Activated naive CD4-positive, alpha-beta T cell treated with anti-CD3 and anti-CD28 coated beads for 36 hours (primary cell): ENCODE results near the gene DDX47. TPM values are rescaled to one million over a fixed set of nuclear protein-coding genes. Genes with fewer than 3 reads are reported as not detected.
"Not testable (repeated sequence)": the region's sequence is repeated elsewhere in the genome, so short reads cannot be mapped to it uniquely, and the experiment has no call there.

Experiments
- CTCF ChIA-PET: fragments of 350-600 bp; sonication (Branson Sonifier 250); formaldehyde crosslinking; loops from one replicate; lab custom pipeline; 2021; ENCODE audit warnings: antibody characterized with exemption; lab: Charles Lee
- DNase-seq: peaks from one replicate; pipeline ENCODE4 v3.0.0-alpha.2; 2020
- H3K27ac Mint-ChIP-seq: one replicate; pipeline ENCODE4 v1.8.0; 2021; ENCODE audit warnings: mild to moderate bottlenecking, mixed read lengths
- H3K27me3 Mint-ChIP-seq: one replicate; pipeline ENCODE4 v1.8.0; 2021; ENCODE audit warnings: low read depth, mixed read lengths
- H3K36me3 Mint-ChIP-seq: one replicate; pipeline ENCODE4 v1.8.0; 2021; ENCODE audit warnings: low read depth, mixed read lengths
- H3K4me1 Mint-ChIP-seq: one replicate; pipeline ENCODE4 v1.8.0; 2021; ENCODE audit warnings: low read depth, mixed read lengths
- H3K4me3 Mint-ChIP-seq: one replicate; pipeline ENCODE4 v1.8.0; 2021; ENCODE audit warnings: mild to moderate bottlenecking, moderate library complexity, mixed read lengths
- H3K9me3 Mint-ChIP-seq: one replicate; pipeline ENCODE4 v1.8.0; 2021; ENCODE audit warnings: mixed read lengths
- intact Hi-C: fragments of 100-400 bp; cut with micrococcal nuclease; formaldehyde crosslinking; loops from one replicate; pipeline ENCODE4 v1.15.1; 2023
- total RNA-seq, 2 experiments: library from RNA; stranded (reverse); gene quantifications; one replicate each; pipeline ENCODE4 v1.2.3, GENCODE V29; 2021

The DDX47 gene
- total RNA-seq, 2 experiments from 2014 or later, result 86.6 to 87.3 TPM

GRCh38 chr12:12835378-12836146 lies 22.4 kb downstream of the DDX47 start:
- no peak overlapping the region for H3K4me3 Mint-ChIP-seq
- DNase-seq, result no peak
- H3K36me3 Mint-ChIP-seq, result peaks cover 32% of the 10 kb centered on the region
- no peaks in the 10 kb centered on the region for H3K27me3 Mint-ChIP-seq
- H3K27ac Mint-ChIP-seq, result no peak overlapping the region
- H3K4me1 Mint-ChIP-seq, result peaks cover 52% of the 10 kb centered on the region
- H3K9me3 Mint-ChIP-seq, result peaks cover 3% of the 10 kb centered on the region
- intact Hi-C loops, result loop anchor here (2.0 to 5.0 kb wide), 3 partner anchors 47 to 212 kb away; no protein-coding TSS in a partner anchor
- CTCF ChIA-PET, result interaction anchor here (0.9 to 3.2 kb wide), 6 partner anchors 14 to 377 kb away, joined by 3 to 18 read pairs (median 4); partner anchors contain the start of gene GPRC5A

GRCh38 chr12:12836571-12836970 lies 23.4 kb downstream of the DDX47 start:
- H3K27me3 Mint-ChIP-seq, result no peaks in the 10 kb centered on the region
- DNase-seq, result no peak
- H3K4me3 Mint-ChIP-seq, result no peak overlapping the region
- no peak overlapping the region for H3K27ac Mint-ChIP-seq
- H3K4me1 Mint-ChIP-seq, result peaks cover 52% of the 10 kb centered on the region
- CTCF ChIA-PET, result interaction anchor here (0.6 to 3.2 kb wide), 24 partner anchors 9 to 375 kb away, joined by 3 to 18 read pairs (median 5); partner anchors contain the start of genes DDX47 and GPRC5A
- peaks cover 3% of the 10 kb centered on the region for H3K9me3 Mint-ChIP-seq
- H3K36me3 Mint-ChIP-seq, result peaks cover 31% of the 10 kb centered on the region
- intact Hi-C loops, result loop anchor here (2.0 to 5.0 kb wide), 3 partner anchors 48 to 211 kb away; no protein-coding TSS in a partner anchor

GRCh38 chr12:12837025-12837812 lies 24.1 kb downstream of the DDX47 start:
- no peak overlapping the region for H3K4me3 Mint-ChIP-seq
- peaks cover 52% of the 10 kb centered on the region for H3K4me1 Mint-ChIP-seq
- CTCF ChIA-PET, result interaction anchor here (0.5 to 3.2 kb wide), 27 partner anchors 8 to 387 kb away, joined by 3 to 18 read pairs (median 5); partner anchors contain the start of genes DDX47 and GPRC5A
- H3K9me3 Mint-ChIP-seq, result peaks cover 3% of the 10 kb centered on the region
- H3K36me3 Mint-ChIP-seq, result peaks cover 27% of the 10 kb centered on the region
- H3K27ac Mint-ChIP-seq, result peak overlapping the region; percentile 54
- intact Hi-C loops, result loop anchor here (1.0 to 5.0 kb wide), 13 partner anchors 24 to 375 kb away; partner anchors contain the start of genes DDX47, EMP1, GPRC5A and HEBP1
- no peaks in the 10 kb centered on the region for H3K27me3 Mint-ChIP-seq
- peak; percentile 78 for DNase-seq

- CTCF ChIA-PET, result interaction anchor here (0.5 to 3.2 kb wide), 15 partner anchors 17 to 386 kb away, joined by 3 to 18 read pairs (median 6); partner anchors contain the start of genes DDX47 and GPRC5A
- H3K4me1 Mint-ChIP-seq, result peaks cover 49% of the 10 kb centered on the region
- DNase-seq, result no peak
- no peaks in the 10 kb centered on the region for H3K27me3 Mint-ChIP-seq
- no peak overlapping the region for H3K4me3 Mint-ChIP-seq
- peaks cover 26% of the 10 kb centered on the region for H3K36me3 Mint-ChIP-seq
- peaks cover 3% of the 10 kb centered on the region for H3K9me3 Mint-ChIP-seq
- peak overlapping the region; percentile 44 for H3K27ac Mint-ChIP-seq
- intact Hi-C loops, result loop anchor here (1.0 to 5.0 kb wide), 13 partner anchors 24 to 375 kb away; partner anchors contain the start of genes DDX47, EMP1, GPRC5A and HEBP1
Observed at GRCh38 chr12:12837813-12838153, 24.6 kb downstream of the DDX47 start.

- Mint-ChIP-seq H3K4me1 (peaks cover 38% of the 10 kb centered on the region), H3K27me3 (no peaks in the 10 kb centered on the region), H3K9me3 (no peaks in the 10 kb centered on the region), H3K36me3 (peaks cover 17% of the 10 kb centered on the region), H3K27ac (no peak overlapping the region), H3K4me3 (no peak overlapping the region)
- no peak for DNase-seq
- CTCF ChIA-PET, result interaction anchor here (0.6 to 2.7 kb wide), 5 partner anchors 26 to 373 kb away, joined by 3 to 12 read pairs (median 6); partner anchors contain the start of gene DDX47
- intact Hi-C loops, result loop anchor here (5.0 kb wide), 1 partner anchor 208 kb away; no protein-coding TSS in a partner anchor
Observed at GRCh38 chr12:12839003-12839395, 25.9 kb downstream of the DDX47 start.

- H3K27me3 Mint-ChIP-seq, DNase-seq, H3K27ac Mint-ChIP-seq, CTCF ChIA-PET, H3K9me3 Mint-ChIP-seq, H3K4me3 Mint-ChIP-seq: not testable (repeated sequence)
- Mint-ChIP-seq H3K4me1 (peaks cover 38% of the 10 kb centered on the region), H3K36me3 (peaks cover 17% of the 10 kb centered on the region)
- intact Hi-C loops, result loop anchor here (5.0 kb wide), 1 partner anchor 208 kb away; no protein-coding TSS in a partner anchor
Observed at GRCh38 chr12:12839439-12839838, 26.3 kb downstream of the DDX47 start.

- CTCF ChIA-PET, result no interaction called here
- no peaks in the 10 kb centered on the region for H3K9me3 Mint-ChIP-seq
- no peak overlapping the region for H3K27ac Mint-ChIP-seq
- intact Hi-C loops, result loop anchor here (5.0 kb wide), 1 partner anchor 207 kb away; no protein-coding TSS in a partner anchor
- no peak for DNase-seq
- no peak overlapping the region for H3K4me3 Mint-ChIP-seq
- peaks cover 38% of the 10 kb centered on the region for H3K4me1 Mint-ChIP-seq
- no peaks in the 10 kb centered on the region for H3K27me3 Mint-ChIP-seq
- H3K36me3 Mint-ChIP-seq, result peaks cover 17% of the 10 kb centered on the region
Observed at GRCh38 chr12:12839873-12840579, 26.9 kb downstream of the DDX47 start.

GRCh38 chr12:12840580-12840899 lies 27.4 kb downstream of the DDX47 start:
- intact Hi-C loops, result no loop called here
- CTCF ChIA-PET, result no interaction called here
- Mint-ChIP-seq H3K4me3 (no peak overlapping the region), H3K27ac (no peak overlapping the region), H3K36me3 (peaks cover 17% of the 10 kb centered on the region), H3K27me3 (no peaks in the 10 kb centered on the region), H3K4me1 (peaks cover 41% of the 10 kb centered on the region), H3K9me3 (no peaks in the 10 kb centered on the region)
- no peak for DNase-seq

GRCh38 chr12:12841428-12841827 lies 28.3 kb downstream of the DDX47 start:
- H3K9me3 Mint-ChIP-seq, CTCF ChIA-PET, DNase-seq, H3K27me3 Mint-ChIP-seq, intact Hi-C loops, H3K27ac Mint-ChIP-seq, H3K4me3 Mint-ChIP-seq: not testable (repeated sequence)
- Mint-ChIP-seq H3K36me3 (peaks cover 19% of the 10 kb centered on the region), H3K4me1 (peaks cover 46% of the 10 kb centered on the region)

- Mint-ChIP-seq H3K36me3 (peaks cover 19% of the 10 kb centered on the region), H3K9me3 (peaks cover 3% of the 10 kb centered on the region), H3K4me3 (no peak overlapping the region), H3K4me1 (peaks cover 26% of the 10 kb centered on the region), H3K27ac (peak overlapping the region; percentile 41), H3K27me3 (no peaks in the 10 kb centered on the region)
- intact Hi-C loops, result loop anchor here (2.0 kb wide), 1 partner anchor 53 kb away; no protein-coding TSS in a partner anchor
- CTCF ChIA-PET, result interaction anchor here (1.4 to 1.5 kb wide), 2 partner anchors 9 to 33 kb away, joined by 3 to 4 read pairs; no protein-coding TSS in a partner anchor
- DNase-seq, result no peak
Observed at GRCh38 chr12:12845794-12846243, 32.7 kb downstream of the DDX47 start.

- Mint-ChIP-seq H3K27ac (peak overlapping the region; percentile 46), H3K4me1 (peaks cover 26% of the 10 kb centered on the region), H3K36me3 (peaks cover 24% of the 10 kb centered on the region)
- intact Hi-C loops, result loop anchor here (2.0 kb wide), 1 partner anchor 52 kb away; no protein-coding TSS in a partner anchor
- not testable (repeated sequence) for H3K27me3 Mint-ChIP-seq, H3K4me3 Mint-ChIP-seq, H3K9me3 Mint-ChIP-seq
- peak; percentile 43 for DNase-seq
- CTCF ChIA-PET, result interaction anchor here (0.6 to 1.5 kb wide), 6 partner anchors 32 to 366 kb away, joined by 3 to 4 read pairs (median 3); no protein-coding TSS in a partner anchor
Observed at GRCh38 chr12:12846780-12847179, 33.6 kb downstream of the DDX47 start.
